ENCODE measurements around the gene SLC18A2.

The SLC18A2 gene

GRCh38 chr10:117253908-117254307 is 13.0 kb downstream of the SLC18A2 start:
- Histone ChIP-seq H3K4me1 (ENCODE audit: low read length) (no peaks in the 10 kb centered on the region), H3K27ac (ENCODE audit: low read length) (no peak overlapping the region), H3K27me3 (replicated peaks; ENCODE audit: insufficient read depth, low read length) (no peaks in the 10 kb centered on the region), H3K9me2 (replicated peaks; ENCODE audit: insufficient read depth, low read length) (no peaks in the 10 kb centered on the region), H3K4me2 (ENCODE audit: low read depth, low read length) (no peak overlapping the region), H3K36me3 (replicated peaks; ENCODE audit: insufficient read depth, low read length) (no peaks in the 10 kb centered on the region), H3K4me3 (ENCODE audit: low read length) (no peak overlapping the region), H3K9me3 (replicated peaks; ENCODE audit: insufficient read depth, low read length) (no peaks in the 10 kb centered on the region), H2AFZ (ENCODE audit: low read length) (no peak overlapping the region), H3K79me2 (ENCODE audit: low read length) (no peaks in the 10 kb centered on the region), H3F3A (ENCODE audit: insufficient read depth, low read length) (no peaks in the 10 kb centered on the region), H3K9ac (ENCODE audit: low read length) (no peak overlapping the region), H4K20me1 (ENCODE audit: insufficient read depth, low read length) (no peaks in the 10 kb centered on the region)
- TF ChIP-seq EZH2phosphoT487 (IDR thresholded peaks at IDR 0.05; ENCODE audit: low read length) = no peak
- no peak for TF ChIP-seq EZH2 (optimal IDR thresholded peaks at IDR 0.05; ENCODE audit: low read depth, low read length)
- no peak for TF ChIP-seq CTCF (IDR thresholded peaks at IDR 0.05; ENCODE audit: low read length)
- DNase-seq = no peak

- DNase-seq = no peak
- Histone ChIP-seq H2AFZ (ENCODE audit: low read length) (no peak overlapping the region), H3F3A (ENCODE audit: insufficient read depth, low read length) (no peaks in the 10 kb centered on the region), H3K4me2 (ENCODE audit: low read depth, low read length) (no peak overlapping the region), H3K4me3 (ENCODE audit: low read length) (no peak overlapping the region), H3K9ac (ENCODE audit: low read length) (no peak overlapping the region), H4K20me1 (ENCODE audit: insufficient read depth, low read length) (no peaks in the 10 kb centered on the region), H3K27ac (ENCODE audit: low read length) (no peak overlapping the region), H3K79me2 (ENCODE audit: low read length) (no peaks in the 10 kb centered on the region), H3K27me3 (replicated peaks; ENCODE audit: insufficient read depth, low read length) (no peaks in the 10 kb centered on the region), H3K4me1 (ENCODE audit: low read length) (no peaks in the 10 kb centered on the region), H3K9me3 (replicated peaks; ENCODE audit: insufficient read depth, low read length) (no peaks in the 10 kb centered on the region), H3K36me3 (replicated peaks; ENCODE audit: insufficient read depth, low read length) (no peaks in the 10 kb centered on the region), H3K9me2 (replicated peaks; ENCODE audit: insufficient read depth, low read length) (no peaks in the 10 kb centered on the region)
- no peak for TF ChIP-seq CTCF (IDR thresholded peaks at IDR 0.05; ENCODE audit: low read length)
- no peak for TF ChIP-seq EZH2phosphoT487 (IDR thresholded peaks at IDR 0.05; ENCODE audit: low read length)
- no peak for TF ChIP-seq EZH2 (optimal IDR thresholded peaks at IDR 0.05; ENCODE audit: low read depth, low read length)
Observed at GRCh38 chr10:117254338-117254737, 13.4 kb downstream of the SLC18A2 start.

- H3K4me3 ChIP-seq (ENCODE audit: low read length) = no peak overlapping the region
- no peaks in the 10 kb centered on the region for H3K4me1 ChIP-seq (ENCODE audit: low read length)
- H3K79me2 ChIP-seq (ENCODE audit: low read length) = no peaks in the 10 kb centered on the region
- no peak overlapping the region for H3K9ac ChIP-seq (ENCODE audit: low read length)
- no peak overlapping the region for H3K4me2 ChIP-seq (ENCODE audit: low read depth, low read length)
- DNase-seq = no peak
- no peaks in the 10 kb centered on the region for H4K20me1 ChIP-seq (ENCODE audit: insufficient read depth, low read length)
- no peaks in the 10 kb centered on the region for H3K27me3 ChIP-seq (replicated peaks; ENCODE audit: insufficient read depth, low read length)
- H3K9me3 ChIP-seq (replicated peaks; ENCODE audit: insufficient read depth, low read length) = no peaks in the 10 kb centered on the region
- TF ChIP-seq EZH2phosphoT487 (IDR thresholded peaks at IDR 0.05; ENCODE audit: low read length) (no peak), EZH2 (optimal IDR thresholded peaks at IDR 0.05; ENCODE audit: low read depth, low read length) (no peak), CTCF (IDR thresholded peaks at IDR 0.05; ENCODE audit: low read length) (no peak)
- no peak overlapping the region for H3K27ac ChIP-seq (ENCODE audit: low read length)
- H2AFZ ChIP-seq (ENCODE audit: low read length) = no peak overlapping the region
- no peaks in the 10 kb centered on the region for H3F3A ChIP-seq (ENCODE audit: insufficient read depth, low read length)
- no peaks in the 10 kb centered on the region for H3K9me2 ChIP-seq (replicated peaks; ENCODE audit: insufficient read depth, low read length)
- no peaks in the 10 kb centered on the region for H3K36me3 ChIP-seq (replicated peaks; ENCODE audit: insufficient read depth, low read length)
Observed at GRCh38 chr10:117254774-117255735, 14.1 kb downstream of the SLC18A2 start.

All from MM.1S (cell line).